Retinal pigment epithelial cell (primary cell): ENCODE measurements around the gene AGRP.

Experiments used
- DNase-seq: peaks from one replicate; pipeline ENCODE4 v3.0.0-alpha.2; 2010; ENCODE audit warnings: low read depth
- H3K4me3 ChIP-seq: 2 replicates; pipeline ENCODE4 v1.5.1; 2011; ENCODE audit warnings: mild to moderate bottlenecking, low read length, control low read depth, moderate library complexity
- TF ChIP-seq, protein P1 (sequence below): conservative IDR thresholded peaks from 2 replicates; pipeline ENCODE4 v1.5.1; 2011; ENCODE audit warnings: low read depth, low read length, control low read depth, inconsistent platforms

AGRP gene

GRCh38 chr16:67460961-67461360, 22.4 kb downstream of the AGRP start:
- no peak for DNase-seq
- no peak overlapping the region for H3K4me3 ChIP-seq
- TF ChIP-seq, protein P1, sequence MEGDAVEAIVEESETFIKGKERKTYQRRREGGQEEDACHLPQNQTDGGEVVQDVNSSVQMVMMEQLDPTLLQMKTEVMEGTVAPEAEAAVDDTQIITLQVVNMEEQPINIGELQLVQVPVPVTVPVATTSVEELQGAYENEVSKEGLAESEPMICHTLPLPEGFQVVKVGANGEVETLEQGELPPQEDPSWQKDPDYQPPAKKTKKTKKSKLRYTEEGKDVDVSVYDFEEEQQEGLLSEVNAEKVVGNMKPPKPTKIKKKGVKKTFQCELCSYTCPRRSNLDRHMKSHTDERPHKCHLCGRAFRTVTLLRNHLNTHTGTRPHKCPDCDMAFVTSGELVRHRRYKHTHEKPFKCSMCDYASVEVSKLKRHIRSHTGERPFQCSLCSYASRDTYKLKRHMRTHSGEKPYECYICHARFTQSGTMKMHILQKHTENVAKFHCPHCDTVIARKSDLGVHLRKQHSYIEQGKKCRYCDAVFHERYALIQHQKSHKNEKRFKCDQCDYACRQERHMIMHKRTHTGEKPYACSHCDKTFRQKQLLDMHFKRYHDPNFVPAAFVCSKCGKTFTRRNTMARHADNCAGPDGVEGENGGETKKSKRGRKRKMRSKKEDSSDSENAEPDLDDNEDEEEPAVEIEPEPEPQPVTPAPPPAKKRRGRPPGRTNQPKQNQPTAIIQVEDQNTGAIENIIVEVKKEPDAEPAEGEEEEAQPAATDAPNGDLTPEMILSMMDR, result no peak

DNA sequence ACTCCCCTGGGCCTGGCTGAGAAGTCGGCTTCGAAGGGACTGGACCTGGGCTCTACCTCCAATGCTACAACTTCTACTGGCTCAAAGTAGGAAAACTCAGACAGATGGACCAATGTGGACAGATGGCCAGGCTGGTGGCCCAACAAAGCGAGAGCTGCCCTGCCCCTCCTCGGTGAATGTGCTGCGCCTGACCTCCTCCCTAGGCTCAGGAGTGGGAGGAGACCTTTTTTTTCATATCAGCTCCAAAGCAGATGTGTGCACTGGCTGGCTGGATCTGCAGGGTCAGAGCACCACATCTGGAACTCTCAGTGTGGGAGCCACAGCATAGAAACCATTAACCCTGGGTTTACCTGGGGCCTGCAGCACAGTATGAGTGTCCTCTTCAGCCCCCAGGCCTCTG, 23.2 kb downstream of the AGRP start:
- no peak for DNase-seq
- TF ChIP-seq, protein P1, result no peak
- H3K4me3 ChIP-seq, result no peak overlapping the region

DNA sequence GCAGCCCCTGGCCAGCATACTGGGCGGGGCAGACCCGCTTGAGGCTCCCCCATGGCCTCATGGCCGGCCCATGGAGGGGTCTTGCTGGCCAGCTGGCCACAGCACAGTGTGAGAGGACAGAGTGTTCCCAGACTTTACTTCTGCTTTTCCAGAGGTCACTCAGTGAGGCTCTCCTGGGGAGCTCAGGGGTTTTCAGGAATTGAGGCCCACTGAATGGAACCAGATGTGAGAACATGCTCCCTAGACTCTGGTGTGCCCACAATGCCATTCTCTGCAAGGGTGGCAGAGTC, 23.5 kb downstream of the AGRP start:
- no peak for DNase-seq

DNA sequence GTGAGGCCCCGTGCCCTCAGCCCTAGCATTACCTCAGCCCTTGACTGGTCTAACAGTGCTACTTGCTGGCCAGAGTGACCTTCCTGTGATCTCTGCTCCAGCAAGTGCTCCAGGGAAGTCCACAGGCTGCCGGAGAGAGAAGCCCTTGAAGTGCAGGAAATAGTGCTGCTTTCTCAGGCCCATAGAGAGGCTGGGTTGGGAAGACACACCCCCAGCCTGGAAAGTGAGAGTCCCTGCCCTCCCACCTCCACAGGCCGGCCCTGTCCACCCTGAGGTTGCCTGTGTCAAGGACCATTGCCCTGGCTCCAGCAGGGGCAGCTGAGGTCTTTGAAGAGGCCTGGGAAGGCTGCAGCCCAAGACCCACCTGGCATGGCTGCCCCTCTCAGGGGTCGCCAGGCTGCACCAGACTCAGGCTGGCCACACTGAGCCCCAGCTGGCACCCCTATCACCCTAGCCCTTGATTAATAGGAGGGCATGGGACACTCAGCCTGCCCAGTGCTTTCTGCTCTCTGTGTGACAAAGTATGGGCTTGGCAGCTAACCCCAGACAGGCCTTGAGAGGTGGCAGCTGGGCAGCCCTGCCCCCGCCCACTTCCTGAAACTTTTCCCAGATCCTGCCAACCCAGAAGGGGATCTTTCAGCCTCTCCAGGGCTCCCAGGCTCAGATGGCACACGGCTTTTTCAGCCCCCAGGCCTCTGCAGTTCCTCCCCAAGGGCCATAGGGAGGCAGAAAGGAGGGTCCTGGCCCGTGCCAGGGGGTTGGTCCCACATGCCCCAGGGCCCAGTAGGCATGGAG, 24.1 kb downstream of the AGRP start:
- no peak for DNase-seq
- TF ChIP-seq, protein P1, result no peak
- H3K4me3 ChIP-seq, result no peak overlapping the region

More for the DNA sequence above, 23.5 kb downstream of the AGRP start:
- TF ChIP-seq, protein P1, result no peak
- no peak overlapping the region for H3K4me3 ChIP-seq

GRCh38 chr16:67458121-67458641, 25.2 kb downstream of the AGRP start:
- DNase-seq, result no peak
- TF ChIP-seq, protein P1, result no peak
- no peak overlapping the region for H3K4me3 ChIP-seq

DNA sequence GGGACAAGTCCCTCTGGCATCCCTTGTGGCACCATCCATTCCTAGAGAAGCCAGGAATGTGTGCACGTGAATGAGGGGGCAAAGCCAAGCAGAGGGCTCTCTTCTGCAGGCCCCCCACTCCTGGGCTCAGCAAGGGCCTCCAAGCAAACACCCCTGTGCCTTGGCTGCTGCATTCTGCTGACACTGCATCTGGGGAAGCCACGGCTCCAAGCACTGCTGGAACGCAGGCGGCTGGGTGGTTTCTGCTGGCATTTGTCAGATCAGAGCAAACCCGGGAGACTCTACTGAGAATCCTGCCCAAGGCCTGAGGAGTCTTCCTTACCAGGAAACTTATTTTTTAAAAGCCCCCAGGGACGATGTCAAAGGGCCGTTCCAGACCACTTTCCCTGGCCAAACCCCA, 25.7 kb downstream of the AGRP start:
- TF ChIP-seq, protein P1, result no peak
- no peak for DNase-seq
- H3K4me3 ChIP-seq, result no peak overlapping the region
